ENCODE results near the gene DHX16.

Gene DHX16

GRCh38 chr6:30618270-30618797, 54.5 kb downstream of the DHX16 start:
- Histone ChIP-seq H3K79me2 (peaks cover 33% of the 10 kb centered on the region), H3K27ac (peak overlapping the region; percentile 98), H2AFZ (peak overlapping the region; percentile 81), H3K4me3 (ENCODE audit: low read depth, low read length) (peak overlapping the region; percentile 100), H3K4me2 (ENCODE audit: low read length) (peak overlapping the region; percentile 86), H3K4me1 (peaks cover 8% of the 10 kb centered on the region), H3K9ac (peak overlapping the region; percentile 22), H3K27me3 (ENCODE audit: control insufficient read depth, insufficient read depth, low read length) (no peaks in the 10 kb centered on the region), H3K36me3 (ENCODE audit: control insufficient read depth, insufficient read depth, low read length) (peaks cover 15% of the 10 kb centered on the region), H3K9me3 (ENCODE audit: control insufficient read depth, low read length) (no peaks in the 10 kb centered on the region)
- no peak for TF ChIP-seq CTCF (IDR thresholded peaks at IDR 0.05)

GRCh38 chr6:30617565-30618269, 55.1 kb downstream of the DHX16 start, which contains the start of gene MRPS18B:
Gene MRPS18B (plus strand): TSS chr6:30617840. CDS start chr6:30617866, 26 bp downstream.
- Histone ChIP-seq H2AFZ (peak within 1 kb of the TSS; percentile 81), H3K36me3 (ENCODE audit: control insufficient read depth, insufficient read depth, low read length) (peaks cover 15% of the 10 kb centered on the region)

GRCh38 chr6:30616811-30617564, 55.8 kb downstream of the DHX16 start, which contains the start of gene PPP1R10:
Gene PPP1R10 (minus strand): TSS chr6:30617243. CDS start chr6:30609944, 7,299 bp downstream.
- peaks cover 19% of the 10 kb centered on the region for H3K4me1 ChIP-seq
- H3K36me3 ChIP-seq (ENCODE audit: control insufficient read depth, insufficient read depth, low read length) = peaks cover 15% of the 10 kb centered on the region
- H2AFZ ChIP-seq = peak within 1 kb of the TSS; percentile 81
- peak within 1 kb of the TSS; percentile 98 for H3K9ac ChIP-seq
- TF ChIP-seq CTCF (IDR thresholded peaks at IDR 0.05) = no peak
- peaks cover 33% of the 10 kb centered on the region for H3K79me2 ChIP-seq
- H3K4me3 ChIP-seq (ENCODE audit: low read depth, low read length) = peak within 1 kb of the TSS; percentile 100
- peak within 1 kb of the TSS; percentile 98 for H3K27ac ChIP-seq
- H3K9me3 ChIP-seq (ENCODE audit: control insufficient read depth, low read length) = no peaks in the 10 kb centered on the region
- no peaks in the 10 kb centered on the region for H3K27me3 ChIP-seq (ENCODE audit: control insufficient read depth, insufficient read depth, low read length)
- peak within 1 kb of the TSS; percentile 99 for H3K4me2 ChIP-seq (ENCODE audit: low read length)

More at GRCh38 chr6:30617565-30618269, 55.1 kb downstream of the DHX16 start, which contains the start of gene MRPS18B:
- Histone ChIP-seq H3K9me3 (ENCODE audit: control insufficient read depth, low read length) (no peaks in the 10 kb centered on the region), H3K4me3 (ENCODE audit: low read depth, low read length) (peak within 1 kb of the TSS; percentile 100), H3K79me2 (peaks cover 33% of the 10 kb centered on the region), H3K4me2 (ENCODE audit: low read length) (peak within 1 kb of the TSS; percentile 99), H3K27ac (peak within 1 kb of the TSS; percentile 98), H3K4me1 (peaks cover 12% of the 10 kb centered on the region), H3K9ac (peak within 1 kb of the TSS; percentile 98), H3K27me3 (ENCODE audit: control insufficient read depth, insufficient read depth, low read length) (no peaks in the 10 kb centered on the region)
- no peak for TF ChIP-seq CTCF (IDR thresholded peaks at IDR 0.05)

GRCh38 chr6:30615958-30616810, 56.6 kb downstream of the DHX16 start:
- H3K36me3 ChIP-seq (ENCODE audit: control insufficient read depth, insufficient read depth, low read length) = peaks cover 15% of the 10 kb centered on the region
- H3K9ac ChIP-seq = peak overlapping the region; percentile 98
- H3K9me3 ChIP-seq (ENCODE audit: control insufficient read depth, low read length) = no peaks in the 10 kb centered on the region
- no peaks in the 10 kb centered on the region for H3K27me3 ChIP-seq (ENCODE audit: control insufficient read depth, insufficient read depth, low read length)
- H3K4me1 ChIP-seq = peaks cover 22% of the 10 kb centered on the region
- peak overlapping the region; percentile 99 for H3K4me2 ChIP-seq (ENCODE audit: low read length)
- H3K79me2 ChIP-seq = peaks cover 33% of the 10 kb centered on the region
- no peak for TF ChIP-seq CTCF (IDR thresholded peaks at IDR 0.05)
- peak overlapping the region; percentile 98 for H3K27ac ChIP-seq
- no peak overlapping the region for H2AFZ ChIP-seq
- H3K4me3 ChIP-seq (ENCODE audit: low read depth, low read length) = peak overlapping the region; percentile 100

Measured in parathyroid adenoma (tissue), 2 donors.